HTERT RPE-1 (cell line): ENCODE measurements around the gene EDN1.

Experiments
- in situ Hi-C: fragments of 300-500 bp; cut with MboI; formaldehyde crosslinking; loops from 4 replicates; pipeline ENCODE4 v1.14.3; 2020; ENCODE audit warnings: low sequenced_read_pairs

EDN1 gene

GRCh38 chr6:12344961-12345693, 55.0 kb downstream of the EDN1 start:
- in situ Hi-C loops, result no loop called here

- in situ Hi-C loops, result no loop called here
Measured at GRCh38 chr6:12345694-12346058, 55.5 kb downstream of the EDN1 start.
